B cell (primary cell): ENCODE data around the gene ZNF618. TPM values are rescaled to one million over a fixed set of nuclear protein-coding genes. Genes with fewer than 3 reads are reported as not detected.

Source experiments
- ATAC-seq: fragments of 200-7000 bp; cut with Tn5 transposase; one replicate; pipeline ENCODE4 v1.10.0; 2021; ENCODE audit warnings: low read depth, mild to moderate bottlenecking, moderate number of reproducible peaks, moderate library complexity
- CTCF ChIA-PET: fragments of 350-600 bp; sonication (Branson Sonifier 250); formaldehyde crosslinking; loops from one replicate; lab custom pipeline; 2021; ENCODE audit warnings: antibody characterized with exemption, inconsistent platforms; lab: Charles Lee
- POLR2A ChIA-PET: fragments of 350-600 bp; sonication (Branson Sonifier 250); formaldehyde crosslinking; loops from one replicate; lab custom pipeline; 2021; ENCODE audit warnings: antibody characterized with exemption; lab: Charles Lee
- DNase-seq: peaks from one replicate; pipeline ENCODE4 v3.0.0; 2013
- H2AFZ ChIP-seq: 2 replicates; pipeline ENCODE4 v1.6.1; 2012; ENCODE audit warnings: mild to moderate bottlenecking, low read depth, low read length; ENCODE audit not compliant: insufficient read depth, poor library complexity, severe bottlenecking
- H3K27ac ChIP-seq, 2 donors: 1 replicate in 1 of 2; 2 replicates in 1 of 2; pipeline ENCODE4 v1.5.1; 2012 to 2013; ENCODE audit warnings: low read length in 2 of 2, mild to moderate bottlenecking in 2 of 2, moderate library complexity in 1 of 2
- H3K27me3 ChIP-seq, 4 experiments: fragments of 200-600 bp in 1 of 4; sonication (generic) in 1 of 4; replicated peaks in 1 of 4; 1 replicate in 2 of 4; 2 replicates in 2 of 4; pipeline versions ENCODE4 v1.6.1 to v1.7.0; 2013 to 2016; ENCODE audit warnings: low read length in 3 of 4, mild to moderate bottlenecking in 2 of 4, mixed read lengths in 1 of 4, moderate library complexity in 1 of 4; ENCODE audit not compliant: insufficient read depth in 4 of 4, control insufficient read depth in 3 of 4; ENCODE audit errors: control extremely low read depth in 1 of 4
- H3K36me3 ChIP-seq, 2 experiments: replicated peaks in 1 of 2; 1 replicate in 1 of 2; 2 replicates in 1 of 2; pipeline versions ENCODE4 v1.6.1 to v1.7.1; 2013; ENCODE audit warnings: low read length in 1 of 2; ENCODE audit not compliant: insufficient read depth in 2 of 2, control insufficient read depth in 1 of 2; ENCODE audit errors: control extremely low read depth in 1 of 2, extremely low read depth in 1 of 2
- H3K4me1 ChIP-seq, 2 donors: fragments of 200-600 bp in 1 of 2; sonication (generic) in 1 of 2; 1 replicate in 1 of 2; 2 replicates in 1 of 2; pipeline versions ENCODE4 v1.5.1 to v1.6.1; 2013 to 2017; ENCODE audit warnings: low read length in 2 of 2; ENCODE audit not compliant: control insufficient read depth in 2 of 2, insufficient read depth in 2 of 2
- H3K4me2 ChIP-seq: replicated peaks from 2 replicates; pipeline ENCODE3; 2012; ENCODE audit warnings: mild to moderate bottlenecking, low read depth, low read length; ENCODE audit not compliant: poor library complexity, severe bottlenecking
- H3K4me3 ChIP-seq, 5 experiments: fragments of 200-600 bp in 1 of 5; sonication (generic) in 1 of 5; 1 replicate in 3 of 5; 2 replicates in 2 of 5; pipeline versions ENCODE4 v1.5.1 to v1.7.0; 2011 to 2016; ENCODE audit warnings: low read length in 4 of 5, mild to moderate bottlenecking in 4 of 5, low read depth in 2 of 5, control low read depth in 1 of 5, moderate library complexity in 1 of 5; ENCODE audit not compliant: insufficient read depth in 1 of 5; ENCODE audit errors: control extremely low read depth in 1 of 5, extremely low read depth in 1 of 5
- H3K79me2 ChIP-seq: fragments of 200-600 bp; sonication (generic); one replicate; pipeline ENCODE4 v1.6.0; 2016; ENCODE audit warnings: low read length; ENCODE audit not compliant: control insufficient read depth, insufficient read depth
- H3K9ac ChIP-seq: fragments of 200-600 bp; sonication (generic); 2 replicates; pipeline ENCODE4 v1.6.1; 2017; ENCODE audit warnings: mild to moderate bottlenecking, low read length, moderate library complexity
- H3K9me3 ChIP-seq, 3 donors: one replicate each; pipeline versions ENCODE4 v1.6.1 to v1.7.1; 2013; ENCODE audit warnings: low read length in 2 of 3; ENCODE audit not compliant: control insufficient read depth in 2 of 3, insufficient read depth in 1 of 3; ENCODE audit errors: control extremely low read depth in 1 of 3
- H4K20me1 ChIP-seq: 2 replicates; pipeline ENCODE4 v1.6.0; 2012; ENCODE audit warnings: mild to moderate bottlenecking, low read length; ENCODE audit not compliant: insufficient read depth, control insufficient read depth, poor library complexity, severe bottlenecking
- H3K27ac Mint-ChIP-seq: one replicate; pipeline ENCODE4 v1.8.0; 2021; ENCODE audit warnings: mixed read lengths
- H3K27me3 Mint-ChIP-seq: one replicate; pipeline ENCODE4 v1.8.0; 2021; ENCODE audit warnings: mixed read lengths
- H3K4me1 Mint-ChIP-seq: one replicate; pipeline ENCODE4 v1.8.0; 2021; ENCODE audit warnings: mixed read lengths
- H3K4me3 Mint-ChIP-seq: one replicate; pipeline ENCODE4 v1.8.0; 2021; ENCODE audit warnings: mixed read lengths
- H3K9me3 Mint-ChIP-seq: one replicate; pipeline ENCODE4 v1.8.0; 2022; ENCODE audit warnings: mixed read lengths; ENCODE audit not compliant: insufficient read depth
- CTCF ChIP-seq: fragments of 200-600 bp; IDR thresholded peaks from one replicate; pipeline ENCODE4 v1.8.0; 2022; ENCODE audit warnings: antibody characterized with exemption, mild to moderate bottlenecking
- EZH2 ChIP-seq: IDR thresholded peaks from 2 replicates; pipeline ENCODE4 v1.6.1; 2012; ENCODE audit warnings: borderline replicate concordance, low read depth, mild to moderate bottlenecking, moderate library complexity, low read length; ENCODE audit not compliant: insufficient read depth, poor library complexity, severe bottlenecking
- WGBS: methylation state at CpG from one replicate; pipeline ENCODE4 v1.1.5; 2013; ENCODE audit warnings: missing lambda C conversion rate; ENCODE audit not compliant: insufficient coverage; 5-methylcytosine and 5-hydroxymethylcytosine counted together
- intact Hi-C: fragments of 100-400 bp; cut with micrococcal nuclease; formaldehyde crosslinking; loops from one replicate; pipeline ENCODE4 v1.10.0; 2022
- polyA plus RNA-seq: library from polyadenylated mRNA; depleted of rRNA; stranded (reverse); fragments of >200 nt; gene quantifications from 2 replicates; pipeline ENCODE4 v1.2.3, GENCODE V29; 2012
- total RNA-seq, 2 donors: library from RNA; stranded (reverse); fragments of 120-200 nt in 1 of 2; gene quantifications; 1 replicate in 1 of 2; 2 replicates in 1 of 2; pipeline versions ENCODE4 v1.2.3 to v1.2.4, GENCODE V29; 2013 to 2022

ZNF618 gene
- total and polyA plus RNA-seq, 2 donors (not counting 1 experiment from before 2014, with no cell fraction given), result 1.4 to 2.5 TPM

- peaks cover 13% of the 10 kb centered on the region for H3K4me1 Mint-ChIP-seq
- Histone ChIP-seq H2AFZ (no peak overlapping the region), H3K9ac (no peak overlapping the region), H3K36me3 (no peaks in the 10 kb centered on the region), H3K9me3 (no peaks in the 10 kb centered on the region), H3K27me3 (no peaks in the 10 kb centered on the region), H3K4me3 (no peak overlapping the region), H3K27ac (no peak overlapping the region), H3K4me1 (peaks cover 12 to 14% of the 10 kb centered on the region in 2 donors), H3K79me2 (no peaks in the 10 kb centered on the region), H4K20me1 (no peaks in the 10 kb centered on the region), H3K4me2 (no peak overlapping the region)
- intact Hi-C loops, result no loop called here
- no peak overlapping the region for H3K4me3 Mint-ChIP-seq
- no peak for TF ChIP-seq CTCF
- no peak for TF ChIP-seq EZH2
- no peak overlapping the region for H3K27ac Mint-ChIP-seq
- no peak for ATAC-seq
- WGBS, result 100% methylated on average over 1 of the region's 4 CpGs
- H3K27me3 Mint-ChIP-seq, result peaks cover 7% of the 10 kb centered on the region
- ChIA-PET POLR2A (interaction anchor here (0.7 kb wide), 1 partner anchor 27 kb away, joined by 5 read pairs; no protein-coding TSS in a partner anchor), CTCF (no interaction called here)
- H3K9me3 Mint-ChIP-seq, result no peaks in the 10 kb centered on the region
- DNase-seq, result no peak
These were observed 12.9 kb downstream of the ZNF618 start for GRCh38 chr9:113888976-113889375.

GRCh38 chr9:113890704-113891103 lies 14.6 kb downstream of the ZNF618 start:
- H2AFZ ChIP-seq, result no peak overlapping the region
- no peak overlapping the region for H3K4me3 ChIP-seq
- no peaks in the 10 kb centered on the region for H3K27me3 ChIP-seq
- Mint-ChIP-seq H3K4me1 (peaks cover 11% of the 10 kb centered on the region), H3K27ac (no peak overlapping the region), H3K4me3 (no peak overlapping the region), H3K9me3 (no peaks in the 10 kb centered on the region), H3K27me3 (no peaks in the 10 kb centered on the region)
- no peaks in the 10 kb centered on the region for H3K9me3 ChIP-seq
- H4K20me1 ChIP-seq, result no peaks in the 10 kb centered on the region
- H3K27ac ChIP-seq, result no peak overlapping the region
- POLR2A ChIA-PET, result no interaction called here
- H3K9ac ChIP-seq, result no peak overlapping the region
- H3K36me3 ChIP-seq, result no peaks in the 10 kb centered on the region
- no peak for TF ChIP-seq EZH2
- no peak for TF ChIP-seq CTCF
- DNase-seq, result no peak
- ATAC-seq, result no peak
- H3K4me1 ChIP-seq, result peaks cover 12% of the 10 kb centered on the region in 2 donors
- no peaks in the 10 kb centered on the region for H3K79me2 ChIP-seq
- intact Hi-C loops, result no loop called here
- no CpG with 5 or more reads among the region's 2 CpGs for WGBS
- H3K4me2 ChIP-seq, result no peak overlapping the region
- CTCF ChIA-PET, result no interaction called here
